Measurements from ENCODE around the gene GLRX3.

- TF ChIP-seq CTCF (IDR thresholded peaks at IDR 0.05) = no peak
- no peak for TF ChIP-seq POLR2A (IDR thresholded peaks at IDR 0.05)
Observed at GRCh38 chr10:130195746-130196294, 59.6 kb downstream of the GLRX3 start.
